ENCODE measurements around the gene PER1. TPM values are rescaled to one million over a fixed set of nuclear protein-coding genes. Genes with fewer than 3 reads are reported as not detected.
A peak's percentile ranks its signal among the peaks of the same experiment; 100 is the strongest.

PER1 gene
- total and polyA plus RNA-seq, 2 of the 13 experiments (the other 11 are each of a cell fraction or from before 2014, with no cell fraction given) = 2.6 to 3.6 TPM

GRCh38 chr17:8173056-8173870 is 21.1 kb upstream of the PER1 start (continued):
- TF ChIP-seq ZNF275 (CRISPR knock-in tag; IDR thresholded peaks at IDR 0.05; ENCODE audit: borderline replicate concordance) = peak; percentile 80
- no peak for TF ChIP-seq ARHGAP35 (CRISPR knock-in tag; IDR thresholded peaks at IDR 0.05; ENCODE audit: borderline replicate concordance)
- peak; percentile 46; the same call in 1 of the 2 replicates for TF ChIP-seq HHEX (CRISPR knock-in tag; IDR thresholded peaks at IDR 0.05)
- TF ChIP-seq ZNF547 (CRISPR knock-in tag; IDR thresholded peaks at IDR 0.05) = peak; percentile 94
- TF ChIP-seq ZBED4 (CRISPR knock-in tag; IDR thresholded peaks at IDR 0.05; ENCODE audit: borderline replicate concordance) = peak; percentile 74
- peak; percentile 46 for TF ChIP-seq SUZ12 (IDR thresholded peaks at IDR 0.05; ENCODE audit: low read depth, low read length)
- peak; percentile 68; the same call in 1 of the 2 replicates for TF ChIP-seq ZNF33B (CRISPR knock-in tag; IDR thresholded peaks at IDR 0.05)
- TF ChIP-seq ZNF816 (CRISPR knock-in tag; IDR thresholded peaks at IDR 0.05; ENCODE audit: borderline replicate concordance) = no peak; the same call in 1 of the 2 replicates
- TF ChIP-seq ZNF326 (CRISPR knock-in tag; IDR thresholded peaks at IDR 0.05; ENCODE audit: borderline replicate concordance) = peak; percentile 32; the same call in 1 of the 2 replicates
- TF ChIP-seq THYN1 (CRISPR knock-in tag; IDR thresholded peaks at IDR 0.05; ENCODE audit: borderline replicate concordance, low read depth) = 0 out of 2 replicates have a peak, but pooled peaks have one; percentile 56
- TF ChIP-seq MTERF4 (CRISPR knock-in tag; IDR thresholded peaks at IDR 0.05) = no peak
- peak; percentile 51; the same call in 1 of the 2 replicates for TF ChIP-seq TAF1 (CRISPR knock-in tag; IDR thresholded peaks at IDR 0.05)
- no peak for TF ChIP-seq DPF2 (CRISPR knock-in tag; IDR thresholded peaks at IDR 0.05; ENCODE audit: borderline replicate concordance, low read depth)
- TF ChIP-seq JDP2 (CRISPR knock-in tag; IDR thresholded peaks at IDR 0.05; ENCODE audit: borderline replicate concordance) = 0 out of 2 replicates have a peak, but pooled peaks have one; percentile 62
- peak; percentile 78; the same call in 1 of the 2 replicates for TF ChIP-seq ZSCAN12 (CRISPR knock-in tag; IDR thresholded peaks at IDR 0.05)
- no peak for TF ChIP-seq RBM39 (IDR thresholded peaks at IDR 0.05; ENCODE audit: low read depth, low read length, poor library complexity, severe bottlenecking)
- TF ChIP-seq NFATC3 (CRISPR knock-in tag; IDR thresholded peaks at IDR 0.05) = peak; percentile 59; the same call in 1 of the 2 replicates

All from HepG2 (cell line).